Karpas-422 (cell line): ENCODE data around the gene NR2F6. TPM values are rescaled to one million over a fixed set of nuclear protein-coding genes. Genes with fewer than 3 reads are reported as not detected.

Experiments used
- DNase-seq: peaks from one replicate; pipeline ENCODE4 v3.0.0-alpha.2; 2015
- H2AFZ ChIP-seq: fragments of 200-600 bp; sonication (generic); 2 replicates; pipeline ENCODE4 v1.6.1; 2014; ENCODE audit warnings: antibody characterized with exemption, low read length, mixed read lengths
- H3K27ac ChIP-seq: fragments of 200-600 bp; sonication (generic); 2 replicates; pipeline ENCODE4 v1.5.1; 2014; ENCODE audit warnings: mild to moderate bottlenecking, low read length, moderate library complexity
- H3K27me3 ChIP-seq: fragments of 200-600 bp; sonication (generic); 2 replicates; pipeline ENCODE4 v1.6.1; 2014; ENCODE audit warnings: low read length, mixed read lengths
- H3K36me3 ChIP-seq: fragments of 200-600 bp; sonication (generic); 2 replicates; pipeline ENCODE4 v1.6.1; 2014; ENCODE audit warnings: low read length, mixed read lengths; ENCODE audit not compliant: insufficient read depth
- H3K4me1 ChIP-seq: fragments of 200-600 bp; sonication (generic); 2 replicates; pipeline ENCODE4 v1.6.1; 2014; ENCODE audit warnings: mild to moderate bottlenecking, low read length, mixed read lengths
- H3K4me2 ChIP-seq: fragments of 200-600 bp; sonication (generic); 2 replicates; pipeline ENCODE4 v1.6.1; 2014; ENCODE audit warnings: low read length, low read depth, mild to moderate bottlenecking; ENCODE audit not compliant: poor library complexity, severe bottlenecking
- H3K4me3 ChIP-seq: fragments of 200-600 bp; sonication (generic); 2 replicates; pipeline ENCODE4 v1.5.1; 2014; ENCODE audit warnings: mild to moderate bottlenecking, antibody characterized with exemption, low read length, mixed read lengths
- H3K79me2 ChIP-seq: fragments of 200-600 bp; sonication (generic); 2 replicates; pipeline ENCODE4 v1.6.1; 2014; ENCODE audit warnings: mild to moderate bottlenecking, low read length, mixed read lengths
- H3K9ac ChIP-seq: fragments of 200-600 bp; sonication (generic); 2 replicates; pipeline ENCODE4 v1.6.0; 2014; ENCODE audit warnings: low read length
- H3K9me2 ChIP-seq: fragments of 200-600 bp; sonication (generic), shearing (Covaris generic); replicated peaks from 2 replicates; pipeline ENCODE4 v1.6.0; 2014; ENCODE audit warnings: mild to moderate bottlenecking, low read length, moderate library complexity; ENCODE audit not compliant: insufficient read depth
- H3K9me3 ChIP-seq: fragments of 300-700, 200-600 bp; sonication (generic); 2 replicates; pipeline ENCODE4 v1.6.1; 2014; ENCODE audit warnings: low read length, mixed read lengths
- H4K20me1 ChIP-seq: fragments of 200-600 bp; sonication (generic); 2 replicates; pipeline ENCODE4 v1.6.1; 2014; ENCODE audit warnings: mild to moderate bottlenecking, antibody characterized with exemption, low read length, low read depth; ENCODE audit not compliant: insufficient read depth
- total RNA-seq: library from RNA; depleted of rRNA; stranded (reverse); fragments of >200 nt; shearing (Covaris generic); gene quantifications from 2 replicates; pipeline ENCODE4 v1.2.3, GENCODE V29; 2014; ENCODE audit warnings: low replicate concordance

Gene NR2F6
- total RNA-seq, 1 experiment from 2014 or later = 8.6 TPM

DNA sequence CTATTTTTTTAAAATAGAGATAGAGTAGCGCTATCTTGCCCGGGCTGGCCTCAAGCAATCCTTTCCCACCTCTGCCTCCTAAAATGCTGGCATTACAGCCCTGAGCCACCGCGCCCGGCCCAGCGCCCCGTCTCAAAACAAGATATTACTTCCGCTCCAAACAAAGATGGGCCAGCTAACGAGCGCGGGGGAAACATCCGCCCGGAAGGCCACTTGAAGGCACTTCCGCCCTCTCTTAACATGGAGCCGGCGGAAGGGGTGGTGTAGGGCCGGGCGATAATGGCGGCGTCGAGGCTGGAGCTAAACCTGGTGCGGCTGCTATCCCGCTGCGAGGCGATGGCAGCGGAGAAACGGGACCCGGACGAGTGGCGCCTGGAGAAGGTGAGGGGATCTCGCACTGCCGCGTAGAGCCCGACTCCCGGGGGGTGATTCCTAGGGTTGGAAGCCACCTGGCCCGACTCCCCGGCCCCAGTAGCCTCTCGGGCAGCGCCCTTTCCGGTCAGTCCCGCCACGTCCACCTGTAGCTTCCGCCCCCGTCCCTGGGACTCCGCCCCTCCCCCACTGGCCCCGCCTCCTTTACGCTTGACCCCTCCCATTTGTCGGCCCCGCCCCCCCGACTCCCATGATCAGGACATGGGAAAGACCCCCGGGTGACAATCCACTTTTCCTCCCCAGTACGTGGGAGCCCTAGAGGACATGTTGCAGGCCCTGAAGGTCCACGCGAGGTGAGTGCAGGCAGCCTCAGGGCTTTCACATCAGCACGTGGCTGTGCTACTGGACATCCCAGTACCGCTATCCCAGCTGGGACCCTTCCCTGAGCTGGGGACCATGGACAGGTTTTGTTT, 30.4 kb downstream of the NR2F6 start, which contains the start of gene USE1:
TSS of gene USE1 (plus strand) at position 231 of the 845 bp plus-strand sequence. CDS start at position 280, 49 bp downstream.
- peak within 1 kb of the TSS; percentile 84 for H3K9ac ChIP-seq
- peak; percentile 97 for DNase-seq
- peaks cover 28% of the 10 kb centered on the region for H3K36me3 ChIP-seq

GRCh38 chr19:17214508-17215126, 31.1 kb downstream of the NR2F6 start:
- DNase-seq = no peak
- H3K9me3 ChIP-seq = no peaks in the 10 kb centered on the region
- H3K4me3 ChIP-seq = peak overlapping the region; percentile 74
- H3K9ac ChIP-seq = peak overlapping the region; percentile 84
- no peaks in the 10 kb centered on the region for H3K27me3 ChIP-seq
- H3K4me2 ChIP-seq = peak overlapping the region; percentile 83
- H3K79me2 ChIP-seq = no peaks in the 10 kb centered on the region
- peak overlapping the region; percentile 70 for H3K27ac ChIP-seq
- H4K20me1 ChIP-seq = no peaks in the 10 kb centered on the region
- no peaks in the 10 kb centered on the region for H3K9me2 ChIP-seq
- peaks cover 20% of the 10 kb centered on the region for H3K4me1 ChIP-seq
- peaks cover 32% of the 10 kb centered on the region for H3K36me3 ChIP-seq
- no peak overlapping the region for H2AFZ ChIP-seq

More for the DNA sequence above, 30.4 kb downstream of the NR2F6 start, which contains the start of gene USE1:
- no peaks in the 10 kb centered on the region for H3K9me3 ChIP-seq
- peak within 1 kb of the TSS; percentile 70 for H3K27ac ChIP-seq
- H3K4me2 ChIP-seq = peak within 1 kb of the TSS; percentile 83
- no peaks in the 10 kb centered on the region for H3K79me2 ChIP-seq
- H3K27me3 ChIP-seq = no peaks in the 10 kb centered on the region
- no peaks in the 10 kb centered on the region for H4K20me1 ChIP-seq
- H3K4me3 ChIP-seq = peak within 1 kb of the TSS; percentile 74
- no peaks in the 10 kb centered on the region for H3K9me2 ChIP-seq
- peak within 1 kb of the TSS; percentile 80; the same call in 1 of the 2 replicates for H2AFZ ChIP-seq
- peaks cover 19% of the 10 kb centered on the region for H3K4me1 ChIP-seq

DNA sequence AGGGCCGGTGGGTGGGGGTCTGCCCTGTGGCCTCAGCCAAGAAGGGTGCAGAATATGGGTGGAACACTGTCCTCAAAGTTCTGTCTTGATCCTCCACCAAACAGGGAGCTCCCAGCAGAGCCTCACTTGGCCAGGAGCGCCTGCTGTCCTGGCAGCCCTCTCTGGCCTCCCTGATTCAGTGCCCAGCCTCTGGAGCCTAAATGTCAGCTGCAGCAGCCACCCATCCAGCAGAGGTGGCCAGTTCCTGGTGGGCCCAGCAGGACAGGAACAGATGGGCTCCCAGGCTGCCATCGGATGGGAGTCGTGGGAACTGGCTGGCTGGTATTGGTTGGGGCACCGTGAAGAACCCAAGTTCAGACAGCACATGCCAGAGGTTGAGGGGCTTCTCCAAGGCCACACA, 32.4 kb downstream of the NR2F6 start:
- Histone ChIP-seq H3K4me1 (peaks cover 31% of the 10 kb centered on the region), H3K4me3 (no peak overlapping the region), H3K36me3 (peaks cover 25% of the 10 kb centered on the region), H4K20me1 (no peaks in the 10 kb centered on the region), H3K27me3 (no peaks in the 10 kb centered on the region), H3K4me2 (no peak overlapping the region), H3K9me3 (no peaks in the 10 kb centered on the region), H3K27ac (no peak overlapping the region), H3K9me2 (no peaks in the 10 kb centered on the region), H2AFZ (no peak overlapping the region), H3K9ac (no peak overlapping the region), H3K79me2 (no peaks in the 10 kb centered on the region)
- no peak for DNase-seq

DNA sequence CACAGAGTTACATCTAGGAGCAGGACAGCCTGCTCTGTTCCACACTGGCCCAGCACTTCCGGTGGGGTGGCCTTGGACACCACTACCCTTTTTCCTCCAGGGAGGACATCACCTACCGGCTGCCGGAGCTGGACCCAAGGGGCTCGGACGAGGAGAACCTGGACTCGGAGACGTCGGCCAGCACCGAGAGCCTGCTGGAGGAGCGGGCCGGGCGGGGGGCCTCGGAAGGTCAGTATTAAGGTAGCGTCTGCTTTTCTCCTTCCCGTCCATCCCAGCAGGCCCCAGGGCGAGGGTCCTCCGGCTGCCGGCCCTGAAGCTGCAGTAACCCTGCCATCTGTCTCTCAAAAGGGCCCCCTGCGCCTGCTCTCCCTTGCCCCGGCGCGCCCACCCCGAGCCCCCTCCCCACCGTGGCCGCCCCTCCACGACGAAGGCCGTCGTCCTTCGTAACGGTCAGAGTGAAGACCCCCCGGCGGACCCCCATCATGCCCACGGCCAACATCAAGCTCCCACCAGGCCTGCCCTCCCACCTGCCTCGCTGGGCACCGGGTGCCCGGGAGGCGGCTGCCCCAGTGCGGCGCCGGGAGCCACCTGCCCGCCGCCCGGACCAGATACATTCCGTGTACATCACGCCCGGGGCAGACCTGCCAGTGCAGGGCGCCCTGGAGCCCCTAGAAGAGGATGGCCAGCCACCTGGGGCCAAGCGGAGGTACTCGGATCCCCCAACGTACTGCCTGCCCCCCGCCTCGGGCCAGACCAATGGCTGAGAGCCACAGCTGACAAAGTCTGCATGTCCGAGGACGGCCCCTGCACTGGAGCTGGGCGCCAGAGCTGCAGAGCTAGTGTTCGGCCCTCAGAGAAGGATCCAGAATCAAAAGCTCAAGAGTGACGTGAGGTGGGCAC, 33.9 kb downstream of the NR2F6 start:
- Histone ChIP-seq H3K4me1 (peaks cover 31% of the 10 kb centered on the region), H3K27me3 (no peaks in the 10 kb centered on the region), H3K4me3 (no peak overlapping the region), H4K20me1 (no peaks in the 10 kb centered on the region), H3K9me2 (no peaks in the 10 kb centered on the region), H3K36me3 (peaks cover 17% of the 10 kb centered on the region), H3K4me2 (no peak overlapping the region), H2AFZ (no peak overlapping the region), H3K9me3 (no peaks in the 10 kb centered on the region), H3K27ac (no peak overlapping the region), H3K9ac (no peak overlapping the region), H3K79me2 (no peaks in the 10 kb centered on the region)
- no peak for DNase-seq

DNA sequence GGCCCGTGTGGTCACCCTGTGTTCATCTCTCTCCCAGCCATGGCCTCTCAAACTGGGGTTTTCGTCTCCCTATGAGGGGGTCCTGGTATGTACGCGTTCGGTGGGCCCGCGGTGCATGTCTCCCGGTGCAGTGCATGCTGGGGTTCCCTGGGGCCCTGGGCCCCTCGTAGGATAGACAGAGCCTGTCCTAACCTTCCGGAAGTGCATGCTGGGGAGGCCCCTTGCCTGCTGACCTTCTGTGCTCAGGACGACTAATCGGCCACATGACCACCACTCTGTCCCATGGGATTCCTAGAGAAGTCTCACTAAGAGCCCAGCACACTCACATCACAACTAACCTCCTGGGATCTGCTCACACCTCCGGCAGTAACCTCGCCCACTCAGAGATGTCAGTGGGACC, 35.4 kb downstream of the NR2F6 start:
- H3K4me2 ChIP-seq = no peak overlapping the region
- peaks cover 22% of the 10 kb centered on the region for H3K4me1 ChIP-seq
- H3K4me3 ChIP-seq = no peak overlapping the region
- H4K20me1 ChIP-seq = no peaks in the 10 kb centered on the region
- H3K27ac ChIP-seq = no peak overlapping the region
- no peak overlapping the region for H2AFZ ChIP-seq
- no peak for DNase-seq
- H3K9me2 ChIP-seq = no peaks in the 10 kb centered on the region
- no peaks in the 10 kb centered on the region for H3K9me3 ChIP-seq
- H3K79me2 ChIP-seq = no peaks in the 10 kb centered on the region
- H3K27me3 ChIP-seq = no peaks in the 10 kb centered on the region
- peaks cover 9% of the 10 kb centered on the region for H3K36me3 ChIP-seq
- no peak overlapping the region for H3K9ac ChIP-seq

GRCh38 chr19:17209126-17210036, 36.3 kb downstream of the NR2F6 start:
- peak overlapping the region; percentile 34 for H3K4me2 ChIP-seq

DNA sequence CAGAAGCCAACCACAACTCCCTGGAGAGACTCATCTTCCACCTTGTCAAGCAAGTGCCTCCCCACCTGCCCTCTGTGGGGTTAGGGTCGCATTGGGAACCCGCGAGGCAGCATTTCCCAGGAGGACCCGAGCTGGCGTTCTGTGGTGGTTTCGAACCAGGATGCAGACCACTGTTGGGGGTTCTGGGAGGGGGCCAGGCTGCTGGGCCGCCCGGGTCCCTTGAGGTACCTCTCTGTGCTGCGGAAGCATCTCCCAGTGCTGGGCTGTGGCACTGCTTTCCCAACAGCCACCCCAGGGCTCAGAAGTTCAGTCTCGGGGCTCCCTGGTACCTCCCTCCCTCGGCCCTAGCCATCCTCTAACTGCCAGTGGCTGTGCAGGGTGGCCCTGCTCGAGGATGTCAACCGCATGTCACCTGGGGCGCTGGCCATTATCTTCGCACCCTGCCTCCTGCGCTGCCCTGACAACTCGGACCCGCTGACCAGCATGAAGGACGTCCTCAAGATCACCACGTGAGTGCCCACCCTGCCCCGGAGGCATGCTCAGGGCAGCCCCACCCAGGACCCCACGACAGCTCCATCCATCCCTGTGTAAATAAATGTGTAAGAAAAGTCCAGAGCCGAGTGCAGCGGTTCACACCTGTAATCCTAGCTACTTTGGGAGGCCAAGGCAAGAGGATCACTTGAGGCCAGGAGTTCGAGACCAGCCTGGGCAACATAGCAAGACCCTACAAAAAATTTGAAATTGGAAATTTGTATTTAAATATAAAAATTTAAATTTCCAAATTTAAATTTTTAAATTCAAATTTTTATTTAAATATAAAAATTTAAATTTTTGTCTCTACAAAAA, 38.8 kb downstream of the NR2F6 start:
- Histone ChIP-seq H3K9me2 (no peaks in the 10 kb centered on the region), H2AFZ (no peak overlapping the region), H3K27me3 (no peaks in the 10 kb centered on the region), H3K9me3 (no peaks in the 10 kb centered on the region), H3K9ac (no peak overlapping the region), H3K79me2 (no peaks in the 10 kb centered on the region), H3K36me3 (peaks cover 26% of the 10 kb centered on the region), H3K4me1 (peaks cover 13% of the 10 kb centered on the region), H3K4me2 (no peak overlapping the region), H3K27ac (no peak overlapping the region), H3K4me3 (no peak overlapping the region), H4K20me1 (no peaks in the 10 kb centered on the region)
- no peak for DNase-seq

More at GRCh38 chr19:17209126-17210036, 36.3 kb downstream of the NR2F6 start:
- no peaks in the 10 kb centered on the region for H3K9me3 ChIP-seq
- peak; percentile 98 for DNase-seq
- no peaks in the 10 kb centered on the region for H3K9me2 ChIP-seq
- no peaks in the 10 kb centered on the region for H3K79me2 ChIP-seq
- H3K4me1 ChIP-seq = peaks cover 14% of the 10 kb centered on the region
- H3K27me3 ChIP-seq = no peaks in the 10 kb centered on the region
- peak overlapping the region; percentile 35; the same call in 1 of the 2 replicates for H3K9ac ChIP-seq
- no peaks in the 10 kb centered on the region for H4K20me1 ChIP-seq
- H3K4me3 ChIP-seq = peak overlapping the region; percentile 13; the same call in 1 of the 2 replicates
- peak overlapping the region; percentile 49 for H3K27ac ChIP-seq
- H2AFZ ChIP-seq = no peak overlapping the region
- peaks cover 12% of the 10 kb centered on the region for H3K36me3 ChIP-seq
